Measurements from ENCODE around the gene RTF1.

Gene RTF1

DNA sequence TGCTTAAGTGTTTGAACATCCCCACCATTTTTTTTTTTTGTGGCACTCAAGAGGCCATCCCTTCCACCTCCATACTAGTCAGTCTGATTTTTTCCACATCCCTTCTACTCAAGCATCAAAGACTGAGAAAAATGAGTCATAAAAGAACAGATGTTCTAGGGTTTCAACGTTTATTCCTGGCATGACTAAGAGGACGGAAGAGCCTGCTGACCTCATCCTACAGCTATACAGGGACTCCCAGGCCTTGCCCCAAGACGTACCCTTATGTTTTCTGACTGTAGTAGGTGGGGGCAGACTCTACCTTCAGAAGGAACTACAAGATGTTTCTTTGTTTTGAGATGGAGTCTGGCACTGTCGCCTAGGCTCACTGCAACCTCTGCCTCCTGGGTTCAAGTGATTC, 73.5 kb downstream of the RTF1 start:
- peak; percentile 96 for DNase-seq

DNA sequence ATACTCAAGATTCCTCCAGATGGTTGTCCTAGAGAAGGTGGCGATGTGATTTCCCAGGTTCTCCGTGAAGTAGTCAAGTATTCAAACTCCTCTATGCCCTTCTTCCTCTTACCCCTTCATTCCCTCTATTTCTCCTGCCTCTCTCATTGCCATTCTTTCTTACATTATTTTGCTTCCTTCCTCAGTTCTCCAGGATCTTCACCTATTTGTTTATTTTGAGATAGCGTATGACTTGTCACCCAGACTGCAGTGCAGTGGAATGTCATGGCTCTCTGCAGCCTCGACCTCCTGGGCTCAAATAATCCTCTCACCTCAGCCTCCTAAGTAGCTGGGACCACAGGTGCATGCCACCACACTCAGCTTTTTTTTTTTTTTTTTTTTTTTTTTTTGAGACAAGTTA, 75.0 kb downstream of the RTF1 start:
- DNase-seq = no peak

DNA sequence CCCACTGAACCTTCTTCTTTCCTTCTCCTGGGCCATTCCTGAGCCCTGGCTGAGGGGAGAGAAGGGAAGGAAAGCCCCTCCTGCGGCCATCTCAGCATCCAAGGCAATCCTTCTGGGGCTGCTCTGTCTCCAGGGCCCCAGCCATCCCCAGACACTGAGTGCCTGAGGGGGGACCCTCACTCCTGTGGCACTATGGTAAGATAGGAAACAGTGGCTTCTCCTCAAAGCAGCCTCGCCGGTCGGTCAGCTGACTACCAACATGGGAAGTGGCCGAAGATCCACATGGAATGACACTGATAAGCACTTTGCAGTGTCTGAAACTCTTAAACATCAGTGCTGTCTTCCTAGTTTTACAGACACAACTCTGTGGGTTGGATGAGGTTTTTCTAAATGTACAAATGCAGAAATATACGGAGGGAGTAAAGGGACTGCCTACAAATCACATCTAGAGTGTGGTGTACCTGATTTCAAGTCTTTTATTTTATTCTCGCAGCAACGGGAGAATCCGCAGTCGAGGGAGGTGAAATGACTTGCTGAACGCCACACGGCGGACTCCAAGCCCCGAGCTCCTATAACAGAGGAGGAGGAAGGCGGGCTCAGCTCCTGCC, 75.8 kb downstream of the RTF1 start:
- DNase-seq = no peak

DNA sequence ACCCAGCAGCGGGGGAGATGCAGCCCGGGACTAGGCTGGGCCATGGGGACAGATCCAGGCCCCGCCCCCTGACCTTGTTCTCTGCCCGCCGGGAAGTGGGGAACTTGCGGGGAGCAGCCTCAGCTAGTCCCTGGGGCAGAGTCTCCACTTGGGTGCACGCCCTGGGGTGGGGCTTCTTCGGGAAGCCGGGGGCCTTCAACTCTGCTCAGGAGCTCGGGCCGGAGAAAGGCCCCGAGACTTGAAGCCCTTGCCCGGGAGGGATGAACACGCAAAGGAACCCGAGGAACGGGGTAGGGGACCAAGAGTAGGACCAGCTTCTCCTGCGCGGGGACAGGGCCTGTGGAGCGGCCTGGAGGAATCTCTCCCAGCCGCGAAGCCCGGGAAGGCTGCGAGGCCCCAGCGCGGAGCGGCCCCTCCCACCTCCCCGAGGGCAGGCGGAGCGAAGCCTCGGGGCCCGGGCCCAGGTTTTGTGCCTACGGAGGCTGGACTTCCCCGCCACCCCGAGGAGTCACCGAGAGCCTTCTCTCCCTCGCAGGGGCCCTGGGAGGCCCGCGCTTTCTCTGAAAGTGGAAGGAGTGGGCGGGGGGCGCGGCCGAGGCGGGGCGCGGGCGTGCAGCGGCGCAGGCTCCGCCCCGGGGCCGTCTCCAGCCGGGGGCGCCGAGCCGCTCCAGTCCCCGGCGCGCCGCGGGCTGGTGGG, 76.5 kb downstream of the RTF1 start, which contains the start of gene ITPKA:
Gene ITPKA (plus strand): TSS at position 670 of the 697 bp plus-strand sequence. CDS start 54 bp downstream, outside the sequence.
- peak; percentile 90 for DNase-seq

DNA sequence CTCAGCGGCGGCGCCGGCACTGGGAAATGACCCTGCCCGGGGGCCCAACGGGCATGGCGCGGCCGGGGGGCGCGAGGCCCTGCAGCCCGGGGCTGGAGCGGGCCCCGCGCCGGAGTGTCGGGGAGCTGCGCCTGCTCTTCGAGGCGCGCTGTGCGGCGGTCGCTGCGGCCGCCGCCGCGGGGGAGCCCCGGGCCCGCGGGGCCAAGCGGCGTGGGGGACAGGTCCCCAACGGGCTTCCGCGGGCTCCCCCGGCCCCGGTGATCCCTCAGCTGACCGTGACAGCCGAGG, 77.0 kb downstream of the RTF1 start:
- no peak for DNase-seq

DNA sequence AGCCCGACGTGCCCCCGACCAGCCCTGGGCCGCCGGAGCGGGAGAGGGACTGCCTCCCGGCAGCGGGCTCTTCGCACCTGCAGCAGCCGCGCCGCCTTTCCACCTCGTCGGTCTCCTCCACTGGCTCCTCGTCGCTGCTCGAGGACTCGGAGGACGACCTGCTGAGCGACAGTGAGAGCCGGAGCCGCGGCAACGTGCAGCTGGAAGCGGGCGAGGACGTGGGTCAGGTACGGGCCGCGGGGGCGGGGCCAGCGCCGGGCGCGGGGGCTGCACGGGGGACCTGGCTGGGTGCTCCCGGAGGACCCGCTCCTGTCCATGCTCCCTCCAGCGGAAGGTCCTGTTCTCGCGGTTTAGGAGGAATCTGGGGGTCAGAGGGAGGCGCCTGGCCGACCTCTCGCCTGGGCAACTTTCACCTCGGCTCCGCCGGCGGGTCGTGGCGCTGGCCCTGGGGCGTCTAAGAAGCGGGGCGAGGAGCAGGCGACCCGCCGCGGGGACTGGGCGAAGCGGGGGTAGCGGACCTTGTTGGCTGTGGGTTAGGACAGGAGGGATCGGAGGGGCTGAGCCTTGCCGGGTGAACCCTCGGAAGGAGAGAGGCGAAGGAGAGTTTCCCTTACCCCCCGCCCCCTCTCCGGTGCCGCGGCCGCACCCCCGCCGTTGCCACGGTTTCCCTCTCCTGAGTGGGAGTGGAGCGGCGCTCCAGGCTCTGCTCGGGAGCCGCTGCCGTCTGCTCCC, 77.5 kb downstream of the RTF1 start:
- peak; percentile 30 for DNase-seq

DNA sequence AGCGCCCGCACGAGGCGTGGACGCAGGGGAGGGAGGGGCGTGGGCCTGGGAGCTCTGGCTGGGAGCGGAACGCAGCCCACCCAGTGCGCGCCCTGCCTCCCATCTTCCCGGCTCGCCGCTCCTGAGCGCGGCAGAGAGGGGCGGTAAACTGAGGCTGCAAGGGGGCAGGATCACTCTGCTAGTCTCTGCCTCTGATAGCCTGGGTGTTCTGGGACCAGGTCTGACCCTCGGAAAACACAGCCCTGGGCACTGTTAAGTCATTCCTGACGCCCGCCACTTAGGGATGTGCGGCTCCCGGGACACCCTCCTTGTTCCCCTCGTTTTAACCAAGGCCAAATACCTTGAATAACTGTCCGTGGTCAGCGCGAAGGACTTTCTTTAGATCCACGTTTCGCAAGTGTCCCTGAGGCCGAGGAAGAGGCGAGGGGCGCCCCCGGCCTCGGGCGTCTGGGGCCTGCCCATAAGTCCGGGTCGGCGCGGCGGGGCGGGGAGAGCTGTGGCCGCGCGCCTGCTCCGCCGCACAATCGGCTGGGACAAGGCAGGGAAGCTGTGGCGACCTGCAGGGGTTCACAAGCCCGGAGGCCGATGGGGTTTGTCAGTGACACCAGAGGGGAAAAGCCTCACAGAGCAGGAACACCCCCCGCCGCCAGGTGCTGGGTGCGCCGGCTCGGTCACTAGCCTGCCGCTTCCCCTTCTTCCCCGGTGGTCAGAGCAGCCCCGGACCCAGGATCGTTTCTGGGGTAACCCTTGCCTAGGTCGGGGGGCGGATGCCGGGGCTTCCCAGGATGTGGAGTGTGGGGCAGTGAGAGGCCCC, 78.2 kb downstream of the RTF1 start:
- no peak for DNase-seq

DNA sequence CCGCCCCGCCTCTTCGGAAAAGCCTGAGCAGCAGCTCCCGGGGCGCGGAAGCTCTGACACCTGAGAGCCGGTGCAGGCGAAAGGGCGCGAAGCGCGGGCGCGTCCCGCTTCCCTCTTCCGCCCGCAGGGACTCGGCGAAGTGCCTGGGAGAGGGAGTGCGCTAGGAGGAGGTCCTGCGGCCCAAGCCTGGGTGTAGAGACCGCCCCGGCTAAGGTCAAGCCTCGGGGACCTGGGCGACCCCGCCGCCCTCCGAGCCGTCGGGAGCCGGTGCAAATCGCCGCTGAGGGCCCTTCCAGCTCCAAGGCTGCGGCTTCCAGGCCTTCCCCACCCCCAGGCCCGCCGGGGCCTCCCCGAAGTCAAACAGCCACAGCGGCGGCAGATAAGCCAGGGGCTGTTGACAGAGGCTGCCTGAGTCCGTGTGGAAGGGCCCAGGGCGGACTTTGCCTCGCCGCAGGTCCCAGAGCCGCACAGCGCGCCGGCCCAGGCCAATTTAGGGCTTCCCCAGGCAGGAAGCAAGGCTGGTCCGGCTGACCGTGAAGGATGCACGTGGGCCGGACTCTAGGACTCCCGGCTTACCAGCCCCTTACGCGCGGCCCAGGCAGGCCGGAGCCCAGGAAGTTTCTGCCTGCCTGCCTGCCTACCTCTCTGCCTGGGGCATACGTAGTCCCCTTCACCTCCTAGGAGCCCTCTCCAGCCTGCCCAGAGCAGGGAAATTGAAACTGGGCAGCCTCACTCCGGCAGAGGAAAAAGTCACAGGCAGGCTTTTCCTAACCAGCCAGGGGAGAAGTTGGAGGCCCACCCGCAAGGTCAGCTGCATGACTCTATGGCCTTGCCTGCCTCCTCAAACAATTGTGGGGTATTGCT, 79.1 kb downstream of the RTF1 start:
- DNase-seq = no peak

DNA sequence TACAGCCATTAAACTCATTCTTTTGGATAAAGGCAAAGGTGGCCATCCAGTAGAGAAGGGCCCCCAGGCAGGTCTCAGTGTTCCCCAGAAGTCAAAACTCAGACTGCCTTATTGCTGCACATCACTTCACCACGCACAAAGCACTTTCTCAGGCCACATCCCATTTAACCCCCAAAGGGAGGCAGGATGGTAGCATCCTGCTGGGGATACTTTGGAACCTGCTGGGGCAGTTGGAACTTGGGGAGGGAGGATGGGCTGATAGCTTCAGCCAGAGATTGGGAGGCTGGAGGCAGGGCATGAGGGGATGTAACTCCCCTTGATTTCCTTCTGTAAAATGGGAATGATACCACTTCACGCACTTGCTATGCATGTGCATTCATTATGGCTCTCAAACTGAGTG, 81.8 kb downstream of the RTF1 start:
- DNase-seq = no peak

DNA sequence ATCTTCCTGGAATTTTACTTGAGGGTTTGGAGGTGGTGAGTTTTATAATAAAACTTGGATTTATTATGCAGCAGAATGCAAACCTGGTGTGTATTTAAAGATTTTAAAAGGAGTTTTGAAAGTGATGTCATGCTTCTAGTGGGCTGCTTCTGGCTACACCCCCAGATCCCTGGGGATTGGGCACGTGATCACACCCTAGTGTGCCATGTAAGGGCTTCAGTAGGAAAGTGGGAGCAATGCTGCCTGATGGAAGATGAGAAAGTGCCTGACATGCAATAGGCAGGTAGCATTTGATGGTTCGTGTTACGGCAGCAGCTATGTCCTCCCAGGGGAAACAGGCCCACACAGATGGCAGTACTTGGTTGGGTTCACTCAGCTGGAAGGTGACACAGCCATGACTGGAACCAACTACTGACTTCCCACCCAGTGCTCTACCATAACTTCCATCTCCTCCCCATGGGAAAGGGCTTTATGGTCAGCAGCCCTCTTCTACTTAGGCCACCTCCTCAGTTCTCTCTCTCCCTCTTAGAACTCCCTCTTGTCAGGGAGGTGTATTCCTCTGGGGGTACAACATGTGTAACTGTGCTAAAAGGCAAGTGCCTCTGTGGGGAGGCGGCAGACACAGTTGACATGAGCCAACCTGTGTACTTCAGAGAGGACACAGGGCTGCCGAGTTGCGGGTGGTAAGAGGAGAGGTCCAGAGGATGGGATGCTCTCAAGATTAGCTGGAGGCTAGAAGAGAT, 82.4 kb downstream of the RTF1 start:
- DNase-seq = peak; percentile 40

DNA sequence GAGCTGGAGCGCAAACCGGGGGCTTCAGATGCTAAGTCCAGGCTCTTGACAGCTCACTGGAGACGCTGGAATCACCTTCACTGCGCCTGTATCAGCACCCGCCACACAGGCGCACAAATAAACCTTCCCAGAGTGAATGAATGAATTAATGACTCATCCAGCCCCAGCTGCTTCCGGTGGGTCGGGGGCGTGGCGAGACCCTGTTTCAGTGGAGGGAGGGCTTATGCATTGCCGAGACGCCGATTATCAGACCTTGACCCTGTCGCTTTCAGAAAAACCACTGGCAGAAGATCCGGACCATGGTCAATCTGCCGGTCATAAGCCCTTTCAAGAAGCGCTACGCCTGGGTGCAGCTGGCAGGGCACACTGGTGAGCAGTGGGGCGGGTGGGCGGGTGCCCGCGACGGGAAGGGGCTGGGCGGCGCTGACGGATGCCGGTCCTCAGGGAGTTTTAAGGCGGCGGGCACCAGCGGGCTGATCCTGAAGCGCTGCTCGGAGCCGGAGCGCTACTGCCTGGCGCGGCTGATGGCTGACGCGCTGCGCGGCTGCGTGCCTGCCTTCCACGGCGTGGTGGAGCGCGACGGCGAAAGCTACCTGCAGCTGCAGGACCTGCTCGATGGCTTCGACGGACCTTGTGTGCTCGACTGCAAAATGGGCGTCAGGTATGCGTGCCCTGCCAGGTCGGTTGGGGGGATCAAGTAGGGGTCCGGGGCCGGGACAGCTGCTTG, 84.5 kb downstream of the RTF1 start:
- DNase-seq = no peak

DNA sequence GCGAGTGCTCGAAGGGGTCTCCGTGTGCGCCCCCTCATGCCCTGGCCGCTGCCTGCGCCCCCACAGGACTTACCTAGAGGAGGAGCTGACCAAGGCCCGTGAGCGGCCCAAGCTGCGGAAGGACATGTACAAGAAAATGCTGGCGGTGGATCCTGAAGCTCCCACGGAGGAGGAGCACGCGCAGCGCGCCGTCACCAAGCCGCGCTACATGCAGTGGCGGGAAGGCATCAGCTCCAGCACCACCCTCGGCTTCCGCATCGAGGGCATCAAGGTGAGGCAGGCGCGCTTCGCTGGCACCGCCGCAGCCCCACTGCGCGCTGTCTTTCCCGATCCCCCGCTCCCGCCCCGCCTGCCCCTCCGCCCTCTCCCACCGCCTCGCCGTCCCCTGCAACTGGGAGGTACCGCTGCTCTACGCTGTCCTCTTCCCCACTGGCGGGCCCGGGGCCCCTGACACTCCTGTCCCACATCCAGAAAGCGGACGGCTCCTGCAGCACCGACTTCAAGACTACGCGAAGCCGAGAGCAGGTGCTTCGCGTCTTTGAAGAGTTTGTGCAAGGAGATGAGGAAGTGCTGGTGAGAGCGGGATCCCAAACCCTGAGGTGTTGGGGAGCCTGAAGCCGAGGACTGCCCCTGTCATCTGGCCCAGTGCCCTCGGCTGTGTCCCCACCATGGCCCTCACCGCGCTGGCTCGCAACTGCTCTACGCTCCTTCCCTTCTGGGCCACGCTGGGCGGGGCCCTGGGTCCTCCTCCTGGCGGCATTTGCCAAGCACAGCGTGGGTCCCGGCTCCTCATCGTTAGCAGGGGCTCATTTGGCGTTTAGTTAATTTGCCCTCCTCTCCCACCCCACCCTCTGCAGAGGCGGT, 85.3 kb downstream of the RTF1 start:
- DNase-seq = no peak

DNA sequence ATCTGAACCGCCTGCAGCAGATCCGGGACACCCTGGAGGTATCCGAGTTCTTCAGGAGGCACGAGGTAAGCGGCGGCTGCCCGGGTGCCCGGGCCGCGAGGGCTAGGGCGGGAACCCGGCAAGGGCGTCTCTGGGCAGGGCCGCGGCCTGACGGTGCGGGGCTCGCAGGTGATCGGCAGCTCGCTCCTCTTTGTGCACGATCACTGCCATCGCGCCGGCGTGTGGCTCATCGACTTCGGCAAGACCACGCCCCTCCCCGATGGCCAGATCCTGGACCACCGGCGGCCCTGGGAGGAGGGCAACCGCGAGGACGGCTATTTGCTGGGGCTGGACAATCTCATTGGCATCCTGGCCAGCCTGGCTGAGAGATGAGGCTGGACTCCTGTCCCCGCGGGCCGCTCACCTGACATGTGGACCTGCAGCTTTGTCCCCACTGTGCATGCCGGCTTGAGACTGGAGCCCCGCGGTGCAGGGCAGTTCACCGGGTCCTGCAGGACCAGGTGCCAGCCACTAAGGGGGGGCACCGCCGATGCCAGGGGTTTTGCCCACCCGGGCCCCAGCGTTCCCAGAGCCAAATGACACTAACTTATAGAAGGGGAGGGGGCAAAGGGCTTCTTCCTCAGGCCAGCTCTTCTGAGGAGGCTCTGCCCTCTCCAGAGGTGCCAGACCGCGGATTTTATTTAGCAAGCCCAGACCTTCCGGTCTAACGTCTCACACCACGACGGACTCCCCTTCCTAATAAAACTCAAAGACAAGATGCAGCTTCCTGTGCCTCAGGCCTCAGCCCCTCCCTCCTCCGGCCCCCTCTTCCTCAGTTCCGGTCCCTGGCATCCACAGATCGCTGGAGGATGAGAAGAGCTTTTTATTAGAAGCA, 86.1 kb downstream of the RTF1 start:
- no peak for DNase-seq

DNA sequence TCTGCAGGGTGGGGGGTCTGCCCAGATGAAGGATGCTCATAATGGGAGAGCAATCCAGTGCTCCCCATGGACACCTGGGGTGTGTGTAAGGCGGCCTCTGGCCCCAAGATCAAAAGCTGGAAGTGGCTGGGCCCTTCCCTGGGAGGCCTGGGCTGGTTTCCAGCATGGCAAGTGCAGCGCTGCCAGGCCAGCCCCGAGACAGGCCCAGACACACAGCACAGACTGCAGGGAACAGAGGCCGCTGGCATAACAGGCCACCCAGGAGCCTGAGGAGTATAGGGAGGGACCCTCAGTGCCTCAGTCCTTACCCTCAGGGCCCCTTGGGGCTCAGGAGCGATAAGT, 86.7 kb downstream of the RTF1 start:
- DNase-seq = no peak

DNA sequence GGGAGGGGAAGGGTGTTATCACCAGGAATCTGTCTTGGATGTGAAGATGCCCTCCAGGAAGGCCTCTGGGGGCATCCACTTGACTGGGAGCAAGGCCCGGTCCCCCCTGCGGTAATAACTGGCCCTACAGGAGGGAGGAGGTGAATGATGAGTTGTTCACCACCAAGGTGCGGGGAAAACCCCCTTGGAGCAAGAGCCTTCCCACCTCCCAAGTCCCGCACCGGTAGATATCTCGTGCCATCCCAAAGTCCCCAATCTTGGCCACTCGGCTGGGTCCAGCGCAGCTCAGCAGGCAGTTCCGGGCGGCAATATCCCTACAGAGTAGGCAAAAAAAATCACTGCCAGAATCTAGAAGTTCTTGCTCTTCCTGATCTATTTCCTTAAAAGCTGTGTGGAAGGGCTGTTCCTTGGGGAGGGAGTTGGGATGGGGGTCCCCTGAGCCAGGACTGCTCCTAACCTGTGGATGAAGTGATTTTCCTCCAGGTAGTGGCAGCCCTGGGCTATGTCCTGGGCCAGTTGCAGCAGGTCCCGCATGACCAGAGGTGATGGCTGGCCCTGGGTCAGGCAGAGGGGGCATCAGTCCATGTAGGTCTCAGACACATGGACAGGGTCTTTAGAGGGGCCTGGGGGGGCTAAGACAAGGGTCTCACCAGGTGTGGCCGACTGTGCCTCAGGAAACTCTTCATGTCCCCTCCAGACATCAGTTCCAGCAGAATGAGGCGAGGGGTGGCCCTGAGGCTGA, 88.0 kb downstream of the RTF1 start:
- DNase-seq = no peak

DNA sequence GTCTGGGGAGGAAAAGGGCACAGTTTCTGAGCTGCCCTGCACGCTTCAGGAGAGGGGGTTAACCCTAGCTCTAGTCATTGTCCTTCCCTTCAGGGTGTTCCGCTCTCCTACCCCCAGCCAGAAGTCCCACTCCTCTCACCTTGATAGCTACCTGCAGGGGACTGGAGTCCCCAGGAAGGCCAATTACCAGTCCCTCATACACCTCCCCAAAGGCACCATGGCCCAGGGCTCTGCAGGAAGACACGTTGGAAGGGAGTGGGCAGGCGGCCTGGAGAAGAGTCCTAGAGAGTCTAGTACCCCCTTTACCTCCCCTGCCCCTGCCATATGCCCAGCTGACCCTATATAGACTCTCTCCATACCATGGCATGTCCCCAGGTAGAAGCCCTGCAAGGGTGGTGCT, 88.9 kb downstream of the RTF1 start:
- DNase-seq = no peak

DNA sequence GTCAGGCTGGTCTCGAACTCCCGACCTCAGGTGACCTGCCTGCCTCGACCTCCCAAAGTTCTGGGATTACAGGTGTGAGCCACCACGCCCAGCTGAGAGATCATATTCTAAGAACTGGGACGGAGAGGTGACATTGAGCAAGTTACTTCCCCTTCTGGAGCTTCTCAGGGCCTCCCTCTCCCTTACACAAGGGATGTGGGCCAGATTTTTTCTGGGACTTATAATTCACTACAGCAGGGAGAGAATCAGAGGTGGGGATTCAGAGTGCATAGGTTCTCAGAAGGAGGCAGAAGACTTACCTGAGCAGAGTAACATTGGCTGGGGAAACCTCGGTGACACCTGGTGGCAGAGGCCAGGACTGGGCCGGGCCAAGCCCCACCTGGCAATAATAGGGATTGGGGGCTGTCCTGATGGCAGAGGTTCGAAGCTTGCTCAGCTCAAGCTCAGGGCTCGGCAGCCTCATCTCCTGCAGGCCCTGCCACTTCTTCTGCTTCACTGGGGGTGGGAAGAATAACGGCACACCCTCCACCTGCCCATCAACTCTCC, 90.0 kb downstream of the RTF1 start:
- no peak for DNase-seq

DNA sequence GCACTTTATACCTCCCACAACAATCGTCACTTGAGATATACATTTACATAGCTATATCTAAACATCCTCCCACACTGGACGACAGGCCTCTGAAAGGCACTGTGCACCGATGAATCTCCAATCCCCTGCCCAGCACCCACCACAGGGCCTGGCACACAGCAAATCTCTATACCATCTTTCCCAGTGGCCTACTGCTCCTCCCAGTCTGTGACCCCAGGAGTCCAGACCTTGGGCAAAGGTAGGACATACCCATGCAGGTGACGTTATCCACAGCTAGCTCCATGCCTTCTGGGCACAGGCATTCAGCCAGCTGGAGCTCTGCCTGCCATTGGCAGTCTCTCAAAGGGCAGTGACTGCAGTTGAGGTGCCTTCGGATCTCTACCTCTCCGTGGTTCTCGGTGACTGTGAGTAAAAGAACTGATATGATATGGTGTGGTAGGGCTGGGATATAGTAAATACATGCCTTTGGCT, 91.0 kb downstream of the RTF1 start:
- DNase-seq = no peak

Data from EL (cell line).